Measurements from ENCODE around the gene FBXL16.

The FBXL16 gene

DNA sequence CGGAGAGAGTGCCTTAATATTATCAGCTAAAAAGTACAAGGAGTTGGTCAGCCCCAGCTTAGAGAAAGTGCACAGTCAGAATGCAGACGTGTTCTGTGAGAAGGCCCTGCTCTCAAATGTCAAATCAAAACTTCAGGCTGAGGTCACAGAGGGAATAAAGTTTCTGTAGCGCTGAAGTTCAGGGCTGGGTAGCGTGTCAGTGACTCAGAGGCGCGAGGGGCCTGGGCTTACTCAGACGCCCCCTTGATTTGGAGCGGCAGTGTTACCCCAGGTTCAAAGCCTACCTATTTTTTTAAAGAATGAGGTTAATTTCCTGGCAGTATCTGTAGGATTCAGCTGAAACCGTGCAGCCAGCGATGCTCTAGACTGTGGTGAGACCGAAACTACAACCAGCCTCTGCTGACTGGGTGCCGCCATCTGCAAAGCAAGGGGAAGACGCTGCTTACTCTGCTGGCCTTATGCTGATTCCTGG lies 30.4 kb upstream of the FBXL16 start:
- H3K79me2 ChIP-seq (ENCODE audit: insufficient read depth, low read depth): peaks cover 10% of the 10 kb centered on the region; the same call in 1 of the 2 replicates
- H2AFZ ChIP-seq (ENCODE audit: low read depth): no peak overlapping the region
- peak overlapping the region; percentile 88 for H3K27ac ChIP-seq
- H4K20me1 ChIP-seq (ENCODE audit: insufficient read depth): no peaks in the 10 kb centered on the region
- no peaks in the 10 kb centered on the region for H3K27me3 ChIP-seq (ENCODE audit: insufficient read depth, low read depth)
- H3K4me2 ChIP-seq: peak overlapping the region; percentile 98
- H3K9ac ChIP-seq: peak overlapping the region; percentile 43; the same call in 1 of the 2 replicates
- peaks cover 56% of the 10 kb centered on the region for H3K4me1 ChIP-seq (ENCODE audit: low read depth, poor library complexity, severe bottlenecking)
- no peak for TF ChIP-seq CTCF (conservative IDR thresholded peaks at IDR 0.05; ENCODE audit: low read depth, low read length)
- no peaks in the 10 kb centered on the region for H3K36me3 ChIP-seq (ENCODE audit: insufficient read depth)
- H3K4me3 ChIP-seq (IDR thresholded peaks at IDR 0.05; ENCODE audit: insufficient read depth, low read depth, low read length): no peak overlapping the region

DNA sequence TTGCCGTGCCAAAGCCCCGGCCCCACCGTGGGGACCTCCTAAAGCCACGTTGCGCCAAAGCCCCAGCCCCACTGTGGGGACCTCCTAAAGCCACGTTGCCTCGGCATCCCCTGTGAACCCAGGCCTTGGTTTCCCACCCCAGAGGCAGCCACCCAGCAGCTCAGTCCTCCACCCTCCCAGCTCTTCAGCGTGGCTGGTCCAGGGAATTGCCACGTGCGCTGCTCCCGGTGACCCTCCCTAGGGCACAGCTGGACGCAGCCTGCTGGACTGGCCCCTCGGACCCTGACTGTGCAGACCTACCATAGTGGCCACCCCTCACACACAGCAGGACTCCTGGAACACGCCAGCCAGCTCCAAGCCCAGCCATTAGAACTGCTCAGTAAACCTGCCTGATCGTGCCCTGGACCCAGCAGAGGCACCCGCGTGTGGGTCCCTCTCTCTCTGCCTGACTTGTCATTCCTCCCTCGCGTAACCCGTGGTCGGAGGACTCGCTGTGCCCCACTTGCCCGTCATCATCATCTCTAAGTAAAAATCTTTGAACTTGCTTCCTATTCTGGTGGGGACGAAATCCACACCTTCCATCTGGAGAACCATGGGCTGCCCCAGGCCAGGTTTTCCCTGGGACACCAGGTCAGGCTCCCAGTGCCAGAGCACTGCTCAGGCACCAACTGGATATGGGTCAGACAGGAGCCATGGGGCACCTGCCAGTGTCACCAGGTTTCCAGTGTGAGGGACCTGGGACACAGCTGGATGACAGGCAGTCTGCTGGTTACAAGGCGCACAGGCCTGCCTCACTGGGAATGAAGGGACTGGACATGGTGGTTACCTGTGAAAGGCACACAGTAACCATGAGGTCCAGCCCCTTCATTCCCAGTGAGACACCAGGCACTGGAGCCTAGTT lies 29.6 kb upstream of the FBXL16 start:
- Histone ChIP-seq H3K79me2 (ENCODE audit: insufficient read depth, low read depth) (peaks cover 8% of the 10 kb centered on the region; the same call in 1 of the 2 replicates), H3K36me3 (ENCODE audit: insufficient read depth) (no peaks in the 10 kb centered on the region), H3K27me3 (ENCODE audit: insufficient read depth, low read depth) (no peaks in the 10 kb centered on the region), H3K4me1 (ENCODE audit: low read depth, poor library complexity, severe bottlenecking) (peaks cover 56% of the 10 kb centered on the region), H4K20me1 (ENCODE audit: insufficient read depth) (no peaks in the 10 kb centered on the region), H3K4me2 (peak overlapping the region; percentile 98), H3K4me3 (IDR thresholded peaks at IDR 0.05; ENCODE audit: insufficient read depth, low read depth, low read length) (no peak overlapping the region), H3K27ac (peak overlapping the region; percentile 88), H3K9ac (peak overlapping the region; percentile 43; the same call in 1 of the 2 replicates), H2AFZ (ENCODE audit: low read depth) (no peak overlapping the region)
- TF ChIP-seq CTCF (conservative IDR thresholded peaks at IDR 0.05; ENCODE audit: low read depth, low read length): no peak

GRCh38 chr16:734208-734980 lies 28.8 kb upstream of the FBXL16 start:
- Histone ChIP-seq H3K27me3 (ENCODE audit: insufficient read depth, low read depth) (no peaks in the 10 kb centered on the region), H3K27ac (peak overlapping the region; percentile 88; the same call in 1 of the 2 replicates), H3K36me3 (ENCODE audit: insufficient read depth) (no peaks in the 10 kb centered on the region), H3K9ac (no peak overlapping the region), H3K4me3 (IDR thresholded peaks at IDR 0.05; ENCODE audit: insufficient read depth, low read depth, low read length) (no peak overlapping the region), H4K20me1 (ENCODE audit: insufficient read depth) (no peaks in the 10 kb centered on the region), H3K4me2 (peak overlapping the region; percentile 98; the same call in 1 of the 2 replicates), H3K4me1 (ENCODE audit: low read depth, poor library complexity, severe bottlenecking) (peaks cover 49% of the 10 kb centered on the region), H2AFZ (ENCODE audit: low read depth) (no peak overlapping the region), H3K79me2 (ENCODE audit: insufficient read depth, low read depth) (no peaks in the 10 kb centered on the region)
- no peak for TF ChIP-seq CTCF (conservative IDR thresholded peaks at IDR 0.05; ENCODE audit: low read depth, low read length)

GRCh38 chr16:733382-734207 lies 28.0 kb upstream of the FBXL16 start:
- no peak for TF ChIP-seq CTCF (conservative IDR thresholded peaks at IDR 0.05; ENCODE audit: low read depth, low read length)
- Histone ChIP-seq H3K36me3 (ENCODE audit: insufficient read depth) (no peaks in the 10 kb centered on the region), H3K27ac (no peak overlapping the region), H3K9ac (no peak overlapping the region), H3K4me1 (ENCODE audit: low read depth, poor library complexity, severe bottlenecking) (peaks cover 49% of the 10 kb centered on the region), H3K4me2 (peak overlapping the region; percentile 98; the same call in 1 of the 2 replicates), H3K79me2 (ENCODE audit: insufficient read depth, low read depth) (no peaks in the 10 kb centered on the region), H3K4me3 (IDR thresholded peaks at IDR 0.05; ENCODE audit: insufficient read depth, low read depth, low read length) (no peak overlapping the region), H3K27me3 (ENCODE audit: insufficient read depth, low read depth) (no peaks in the 10 kb centered on the region), H2AFZ (ENCODE audit: low read depth) (no peak overlapping the region), H4K20me1 (ENCODE audit: insufficient read depth) (no peaks in the 10 kb centered on the region)
